GM12878 (cell line): Measurements from ENCODE around the gene NR1I3. TPM values are rescaled to one million over a fixed set of nuclear protein-coding genes. Genes with fewer than 3 reads are reported as not detected.

ENCODE experiments used
- ATAC-seq: fragments of 200-7000 bp; cut with Tn5 transposase; 3 replicates; pipeline ENCODE4 v1.9.1; 2020; ENCODE audit warnings: mild to moderate bottlenecking, moderate library complexity
- BruUV-seq: library from RNA; stranded (reverse); fragments of 400-500 nt; replicated peaks from 2 replicates; lab custom pipeline; 2021; lab: Mats Ljungman, UMichigan
- CTCF ChIA-PET: fragments of 300-600 bp; sonication (Branson Sonifier 250); formaldehyde crosslinking; extraction: SDS; loops from one replicate; lab custom pipeline; 2021; ENCODE audit warnings: inconsistent platforms; lab: Yijun Ruan, JAX
- POLR2A ChIA-PET: fragments of 350-600 bp; formaldehyde crosslinking; extraction: SDS; loops from one replicate; lab custom pipeline; 2021; ENCODE audit warnings: inconsistent platforms; lab: Charles Lee
- RAD21 ChIA-PET: fragments of 300-600 bp; sonication (Branson Sonifier 250); formaldehyde crosslinking; loops from one replicate; lab custom pipeline; 2023; ENCODE audit warnings: antibody characterized with exemption; ENCODE audit not compliant: unreplicated experiment; lab: Charles Lee
- SMC1A ChIA-PET: fragments of 300-600 bp; sonication (Branson Sonifier 250); formaldehyde crosslinking; loops from one replicate; lab custom pipeline; 2023; ENCODE audit not compliant: unreplicated experiment, uncharacterized antibody; lab: Charles Lee
- DNase-seq: peaks from one replicate; pipeline ENCODE4 v3.0.0-alpha.2; 2011; ENCODE audit warnings: low read depth, low spot score
- FAIRE-seq: peaks from 3 replicates; lab custom pipeline; 2011; peaks lifted over from hg19 to GRCh38; lab: Jason Lieb, UNC
- H2AFZ ChIP-seq: 2 replicates; pipeline ENCODE4 v1.6.0; 2011; ENCODE audit warnings: low read depth, low read length, control low read depth; ENCODE audit not compliant: control insufficient read depth
- H3K27ac ChIP-seq: 2 replicates; pipeline ENCODE4 v1.5.1; 2011; ENCODE audit warnings: control low read depth; ENCODE audit not compliant: control insufficient read depth, insufficient read depth
- H3K27me3 ChIP-seq, 2 experiments: replicated peaks in 1 of 2; 2 replicates each; pipeline versions ENCODE4 v1.6.0 to v1.6.1; 2011; ENCODE audit warnings: low read length in 1 of 2; ENCODE audit not compliant: control insufficient read depth in 2 of 2, insufficient read depth in 2 of 2
- H3K36me3 ChIP-seq, 2 experiments: 2 replicates each; pipeline ENCODE4 v1.5.1; 2011; ENCODE audit warnings: low read length in 1 of 2; ENCODE audit not compliant: control insufficient read depth in 2 of 2, insufficient read depth in 2 of 2
- H3K4me1 ChIP-seq: 2 replicates; pipeline ENCODE4 v1.6.1; 2011; ENCODE audit warnings: mild to moderate bottlenecking, low read length, moderate library complexity, mixed read lengths; ENCODE audit not compliant: control insufficient read depth, insufficient read depth
- H3K4me2 ChIP-seq: 2 replicates; pipeline ENCODE4 v1.6.0; 2011; ENCODE audit warnings: control low read depth; ENCODE audit not compliant: control insufficient read depth, insufficient read depth
- H3K4me3 ChIP-seq: fragments of 200-600 bp; sonication (generic); 2 replicates; pipeline ENCODE4 v1.5.1; 2016
- H3K79me2 ChIP-seq: 2 replicates; pipeline ENCODE4 v1.6.0; 2011; ENCODE audit warnings: low read length; ENCODE audit not compliant: control insufficient read depth, insufficient read depth
- H3K9ac ChIP-seq: 2 replicates; pipeline ENCODE4 v1.8.0; 2011; ENCODE audit warnings: low read length, control low read depth, mixed read lengths; ENCODE audit not compliant: control insufficient read depth, insufficient read depth
- H3K9me3 ChIP-seq: replicated peaks from 3 replicates; pipeline ENCODE4 v1.5.1; 2011; ENCODE audit warnings: mild to moderate bottlenecking, low read length; ENCODE audit not compliant: control insufficient read depth, insufficient read depth
- H4K20me1 ChIP-seq: 2 replicates; pipeline ENCODE4 v1.6.0; 2011; ENCODE audit not compliant: control insufficient read depth, insufficient read depth
- ASH2L ChIP-seq: fragments of 300-600, 200-600 bp; sonication (generic); IDR thresholded peaks from 2 replicates; pipeline ENCODE4 v1.6.1; 2017; ENCODE audit warnings: low read depth, mild to moderate bottlenecking, borderline replicate concordance
- MYB ChIP-seq: fragments of 150-350 bp; IDR thresholded peaks from 2 replicates; pipeline ENCODE4 v1.6.1; 2014; ENCODE audit warnings: mild to moderate bottlenecking, low read depth, low read length, borderline replicate concordance
- NBN ChIP-seq: fragments of 450-650 bp; IDR thresholded peaks from 2 replicates; pipeline ENCODE4 v1.6.1; 2016
- SPI1 ChIP-seq: IDR thresholded peaks from 2 replicates; pipeline ENCODE4 v1.6.1; 2011; ENCODE audit warnings: low read depth, mild to moderate bottlenecking, low read length, moderate library complexity, borderline replicate concordance; ENCODE audit not compliant: insufficient read depth
- TARDBP ChIP-seq: IDR thresholded peaks from 2 replicates; pipeline ENCODE4 v1.6.1; 2016; ENCODE audit warnings: borderline replicate concordance
- YBX1 ChIP-seq: fragments of 450-650 bp; IDR thresholded peaks from 2 replicates; pipeline ENCODE4 v1.6.1; 2016; ENCODE audit warnings: antibody characterized with exemption
- ZNF274 ChIP-seq: IDR thresholded peaks from one replicate; pipeline ENCODE4 v1.8.0; 2011; ENCODE audit not compliant: insufficient read length, insufficient read depth
- WGBS: methylation state at CpG from one replicate; pipeline ENCODE4 v1.1.6; 2016; ENCODE audit warnings: low lambda C conversion rate; ENCODE audit not compliant: insufficient replicate concordance, insufficient coverage; ENCODE audit errors: missing lambda C conversion rate; 5-methylcytosine and 5-hydroxymethylcytosine counted together
- in situ Hi-C: fragments of 300-500 bp; cut with MboI; formaldehyde crosslinking; loops from 9 replicates; pipeline ENCODE4 v1.14.3; 2018; ENCODE audit warnings: mixed read lengths
- intact Hi-C: fragments of 100-400 bp; cut with micrococcal nuclease; formaldehyde crosslinking; loops from one replicate; pipeline ENCODE4 v1.14.2; 2022; ENCODE audit not compliant: unreplicated experiment
- polyA plus RNA-seq, 11 experiments: library from polyadenylated mRNA; depleted of rRNA in 4 of 11; unstranded in 6 of 11; stranded (reverse) in 5 of 11; fragments of >200 nt; fragmentation: Nextera tagmentation in 4 of 11; fragmentation: Illumina TruSeq in 1 of 11; extraction: Ambion mirVana in 4 of 11; extraction: Trizol in 1 of 11; gene quantifications; 1 replicate in 1 of 11; 2 replicates in 10 of 11; pipeline versions ENCODE4 v1.2.1 to v1.2.3, GENCODE V29; 2011 to 2016; ENCODE audit warnings: inconsistent platforms in 2 of 11, missing spikeins in 2 of 11, low read depth in 1 of 11
- total RNA-seq, 4 experiments: library from RNA; depleted of rRNA in 3 of 4; stranded (reverse); fragments of >200 nt in 3 of 4; fragmentation: Illumina TruSeq in 1 of 4; extraction: Trizol in 1 of 4; gene quantifications; 2 replicates each; pipeline versions ENCODE4 v1.2.1 to v1.2.3, GENCODE V29; 2013 to 2021
- TF ChIP-seq, protein P1 (sequence below): fragments of 450-650 bp; IDR thresholded peaks from 2 replicates; pipeline ENCODE4 v1.6.1; 2017; ENCODE audit warnings: mild to moderate bottlenecking, moderate library complexity
- TF ChIP-seq, protein P2 (sequence below): IDR thresholded peaks from 2 replicates; pipeline ENCODE4 v1.6.1; 2011; ENCODE audit warnings: low read depth, mild to moderate bottlenecking, low read length, moderate library complexity, borderline replicate concordance; ENCODE audit errors: extremely low read depth
- TF ChIP-seq, protein P3 (sequence below): fragments of 450-650 bp; formaldehyde crosslinking; IDR thresholded peaks from 2 replicates; pipeline ENCODE4 v1.4.0; 2022; ENCODE audit warnings: mild to moderate bottlenecking, moderate library complexity

Gene NR1I3
- total and polyA plus RNA-seq, 10 of the 15 experiments (the other 5 are each of a cell fraction or from before 2014, with no cell fraction given): 0.13 to 0.52 (median 0.24) TPM; not detected in 7

DNA sequence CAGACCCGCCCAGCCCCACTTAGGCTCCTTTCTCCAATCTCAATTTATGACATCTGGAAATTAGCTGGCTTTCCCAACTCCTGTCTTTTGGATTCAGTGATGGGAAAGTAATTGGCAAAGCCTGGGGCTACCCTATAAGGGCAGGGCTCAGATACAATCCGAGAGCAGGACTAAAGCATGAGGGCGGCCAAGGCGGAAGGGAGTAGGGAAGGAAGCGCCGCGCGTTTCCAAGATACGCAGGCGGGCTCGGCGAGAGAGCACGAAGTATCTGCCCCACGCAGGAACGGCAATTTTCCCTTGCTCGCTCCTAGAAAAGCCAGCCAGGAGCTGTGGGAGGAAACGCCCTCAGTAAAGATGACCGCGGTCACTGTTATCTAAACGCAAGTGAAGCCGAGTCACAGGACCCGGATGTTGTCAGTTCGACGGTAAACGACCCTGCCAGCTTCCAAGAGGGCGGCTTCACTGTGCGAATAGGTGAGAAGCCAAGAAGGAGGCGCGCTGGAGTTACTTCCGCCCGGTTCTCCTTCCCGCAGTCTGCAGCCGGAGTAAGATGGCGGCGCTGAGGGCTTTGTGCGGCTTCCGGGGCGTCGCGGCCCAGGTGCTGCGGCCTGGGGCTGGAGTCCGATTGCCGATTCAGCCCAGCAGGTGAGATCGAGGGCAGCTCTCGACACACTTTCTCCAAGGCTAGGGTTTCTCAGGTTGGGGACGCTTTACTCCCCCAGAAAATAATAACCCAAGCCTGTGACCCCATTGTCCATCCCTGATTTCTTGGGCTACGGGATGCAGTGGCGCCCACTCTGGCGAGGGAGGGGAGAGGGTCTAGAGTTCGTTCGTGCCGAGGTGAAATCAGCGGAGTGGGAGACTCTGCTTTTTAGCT is 35.9 kb downstream of the NR1I3 start, which contains the start of gene NDUFS2 (continued):
- TF ChIP-seq MYB (0 out of 2 replicates have a peak, but pooled peaks have one; percentile 26), NBN (0 out of 2 replicates have a peak, but pooled peaks have one; percentile 63)

DNA sequence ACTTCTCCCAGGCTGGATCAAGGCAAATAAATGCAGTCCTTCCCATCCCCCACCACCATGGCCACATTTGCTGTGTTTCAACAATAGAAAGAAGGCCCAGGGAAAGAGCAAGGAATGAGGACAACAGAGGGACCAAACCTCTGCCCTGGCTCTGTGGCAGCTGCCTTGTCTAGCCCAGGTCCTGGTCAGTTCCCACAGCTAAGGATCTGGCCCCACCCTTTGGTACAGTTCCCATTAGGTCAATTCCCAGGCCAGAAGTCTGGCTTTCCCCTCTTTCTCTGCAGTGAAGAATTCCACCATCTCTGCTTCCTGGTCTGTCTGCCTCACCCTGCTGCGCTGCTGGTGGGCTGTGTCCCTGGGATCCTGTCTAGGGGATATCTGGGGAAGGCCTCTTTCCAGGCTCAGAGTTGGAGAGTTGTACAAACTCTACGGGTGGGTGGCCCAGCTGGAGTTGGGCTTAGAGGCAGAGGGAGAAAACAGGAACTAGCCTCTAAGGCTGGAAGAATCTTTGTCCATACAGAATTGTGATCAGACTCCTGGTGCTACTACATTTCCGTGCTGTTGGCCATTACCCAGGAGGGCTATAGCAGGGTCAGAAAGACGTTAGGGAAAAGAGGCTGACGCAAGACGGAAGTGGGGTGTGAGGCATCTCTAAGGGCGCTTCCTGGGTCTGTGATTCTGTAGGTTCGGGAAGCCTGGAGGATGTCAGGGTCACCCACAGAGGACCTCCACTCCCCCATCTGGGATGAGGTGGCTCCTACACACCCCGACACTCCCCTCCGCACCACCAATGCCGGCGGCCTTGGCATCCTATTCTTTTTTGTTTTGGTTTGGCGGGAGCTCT is 36.8 kb downstream of the NR1I3 start:
- intact Hi-C loops: no loop called here
- peak overlapping the region; percentile 64 for H3K4me3 ChIP-seq
- peaks cover 0 to 1% of the 10 kb centered on the region in 2 experiments; a peak in 1 of 4 replicates for H3K36me3 ChIP-seq
- no peak for DNase-seq
- ChIA-PET SMC1A (interaction anchor here (0.6 to 8.1 kb wide), 15 partner anchors 8 to 181 kb away, joined by 3 to 66 read pairs (median 6); partner anchors contain the start of genes CFAP126, PPOX, SDHC and TOMM40L), RAD21 (interaction anchor here (1.0 to 6.6 kb wide), 9 partner anchors 10 to 182 kb away, joined by 3 to 72 read pairs (median 8); partner anchors contain the start of genes CFAP126, PPOX and TOMM40L), POLR2A (interaction anchor here (0.5 to 3.0 kb wide), 12 partner anchors 10 to 191 kb away, joined by 3 to 24 read pairs (median 6); partner anchors contain the start of genes B4GALT3, CFAP126, FCER1G and PPOX), CTCF (interaction anchor here (0.9 to 13.6 kb wide), 15 partner anchors 9 to 188 kb away, joined by 3 to 385 read pairs (median 12); partner anchors contain the start of genes APOA2, FCER1G, PPOX and TOMM40L)
- no peaks in the 10 kb centered on the region for H4K20me1 ChIP-seq
- peak overlapping the region; percentile 86 for H3K27ac ChIP-seq
- 80% methylated on average over 13 of the region's 13 CpGs for WGBS
- H2AFZ ChIP-seq: peak overlapping the region; percentile 40
- H3K9me3 ChIP-seq: no peaks in the 10 kb centered on the region
- H3K9ac ChIP-seq: peak overlapping the region; percentile 94; the same call in 1 of the 2 replicates
- TSS peak; percentile 99 for BruUV-seq
- H3K4me2 ChIP-seq: peak overlapping the region; percentile 95
- H3K79me2 ChIP-seq: peaks cover 20% of the 10 kb centered on the region
- H3K27me3 ChIP-seq: no peaks in the 10 kb centered on the region
- H3K4me1 ChIP-seq: peaks cover 21% of the 10 kb centered on the region
- in situ Hi-C loops: no loop called here
- FAIRE-seq: no peak
- ATAC-seq: no peak
- TF ChIP-seq, protein P1, sequence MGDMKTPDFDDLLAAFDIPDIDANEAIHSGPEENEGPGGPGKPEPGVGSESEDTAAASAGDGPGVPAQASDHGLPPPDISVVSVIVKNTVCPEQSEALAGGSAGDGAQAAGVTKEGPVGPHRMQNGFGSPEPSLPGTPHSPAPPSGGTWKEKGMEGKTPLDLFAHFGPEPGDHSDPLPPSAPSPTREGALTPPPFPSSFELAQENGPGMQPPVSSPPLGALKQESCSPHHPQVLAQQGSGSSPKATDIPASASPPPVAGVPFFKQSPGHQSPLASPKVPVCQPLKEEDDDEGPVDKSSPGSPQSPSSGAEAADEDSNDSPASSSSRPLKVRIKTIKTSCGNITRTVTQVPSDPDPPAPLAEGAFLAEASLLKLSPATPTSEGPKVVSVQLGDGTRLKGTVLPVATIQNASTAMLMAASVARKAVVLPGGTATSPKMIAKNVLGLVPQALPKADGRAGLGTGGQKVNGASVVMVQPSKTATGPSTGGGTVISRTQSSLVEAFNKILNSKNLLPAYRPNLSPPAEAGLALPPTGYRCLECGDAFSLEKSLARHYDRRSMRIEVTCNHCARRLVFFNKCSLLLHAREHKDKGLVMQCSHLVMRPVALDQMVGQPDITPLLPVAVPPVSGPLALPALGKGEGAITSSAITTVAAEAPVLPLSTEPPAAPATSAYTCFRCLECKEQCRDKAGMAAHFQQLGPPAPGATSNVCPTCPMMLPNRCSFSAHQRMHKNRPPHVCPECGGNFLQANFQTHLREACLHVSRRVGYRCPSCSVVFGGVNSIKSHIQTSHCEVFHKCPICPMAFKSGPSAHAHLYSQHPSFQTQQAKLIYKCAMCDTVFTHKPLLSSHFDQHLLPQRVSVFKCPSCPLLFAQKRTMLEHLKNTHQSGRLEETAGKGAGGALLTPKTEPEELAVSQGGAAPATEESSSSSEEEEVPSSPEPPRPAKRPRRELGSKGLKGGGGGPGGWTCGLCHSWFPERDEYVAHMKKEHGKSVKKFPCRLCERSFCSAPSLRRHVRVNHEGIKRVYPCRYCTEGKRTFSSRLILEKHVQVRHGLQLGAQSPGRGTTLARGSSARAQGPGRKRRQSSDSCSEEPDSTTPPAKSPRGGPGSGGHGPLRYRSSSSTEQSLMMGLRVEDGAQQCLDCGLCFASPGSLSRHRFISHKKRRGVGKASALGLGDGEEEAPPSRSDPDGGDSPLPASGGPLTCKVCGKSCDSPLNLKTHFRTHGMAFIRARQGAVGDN: no peak
- TF ChIP-seq, protein P2, sequence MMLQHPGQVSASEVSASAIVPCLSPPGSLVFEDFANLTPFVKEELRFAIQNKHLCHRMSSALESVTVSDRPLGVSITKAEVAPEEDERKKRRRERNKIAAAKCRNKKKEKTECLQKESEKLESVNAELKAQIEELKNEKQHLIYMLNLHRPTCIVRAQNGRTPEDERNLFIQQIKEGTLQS: no peak
- no peak for TF ChIP-seq ZNF274
- TF ChIP-seq YBX1: no peak
- TF ChIP-seq ASH2L: no peak
- no peak for TF ChIP-seq SPI1
- no peak for TF ChIP-seq TARDBP
- TF ChIP-seq NBN: no peak
- TF ChIP-seq, protein P3, sequence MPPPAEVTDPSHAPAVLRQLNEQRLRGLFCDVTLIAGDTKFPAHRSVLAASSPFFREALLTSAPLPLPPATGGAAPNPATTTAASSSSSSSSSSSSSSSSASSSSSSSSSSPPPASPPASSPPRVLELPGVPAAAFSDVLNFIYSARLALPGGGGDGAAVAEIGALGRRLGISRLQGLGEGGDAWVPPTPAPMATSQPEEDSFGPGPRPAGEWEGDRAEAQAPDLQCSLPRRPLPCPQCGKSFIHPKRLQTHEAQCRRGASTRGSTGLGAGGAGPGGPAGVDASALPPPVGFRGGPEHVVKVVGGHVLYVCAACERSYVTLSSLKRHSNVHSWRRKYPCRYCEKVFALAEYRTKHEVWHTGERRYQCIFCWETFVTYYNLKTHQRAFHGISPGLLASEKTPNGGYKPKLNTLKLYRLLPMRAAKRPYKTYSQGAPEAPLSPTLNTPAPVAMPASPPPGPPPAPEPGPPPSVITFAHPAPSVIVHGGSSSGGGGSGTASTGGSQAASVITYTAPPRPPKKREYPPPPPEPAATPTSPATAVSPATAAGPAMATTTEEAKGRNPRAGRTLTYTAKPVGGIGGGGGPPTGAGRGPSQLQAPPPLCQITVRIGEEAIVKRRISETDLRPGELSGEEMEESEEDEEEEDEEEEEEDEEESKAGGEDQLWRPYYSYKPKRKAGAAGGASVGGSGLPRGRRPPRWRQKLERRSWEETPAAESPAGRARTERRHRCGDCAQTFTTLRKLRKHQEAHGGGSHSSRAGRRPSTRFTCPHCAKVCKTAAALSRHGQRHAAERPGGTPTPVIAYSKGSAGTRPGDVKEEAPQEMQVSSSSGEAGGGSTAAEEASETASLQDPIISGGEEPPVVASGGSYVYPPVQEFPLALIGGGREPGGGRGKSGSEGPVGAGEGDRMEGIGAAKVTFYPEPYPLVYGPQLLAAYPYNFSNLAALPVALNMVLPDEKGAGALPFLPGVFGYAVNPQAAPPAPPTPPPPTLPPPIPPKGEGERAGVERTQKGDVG (CRISPR knock-in tag): no peak
